DND-41 (cell line): ENCODE results near the gene KIF14.
A peak's percentile ranks its signal among the peaks of the same experiment; 100 is the strongest.
"Not testable (repeated sequence)": the region's sequence is repeated elsewhere in the genome, so short reads cannot be mapped to it uniquely, and the experiment has no call there.

ENCODE experiments used
- ATAC-seq: fragments of 200-7000 bp; cut with Tn5 transposase; 3 replicates; pipeline ENCODE4 v1.9.1; 2021; ENCODE audit warnings: low read depth; ENCODE audit not compliant: insufficient read depth
- DNase-seq: peaks from one replicate; pipeline ENCODE4 v3.0.0-alpha.2; 2020
- H2AFZ ChIP-seq: 2 replicates; pipeline ENCODE4 v1.6.0; 2012; ENCODE audit warnings: low read depth, low read length
- H3K27ac ChIP-seq: 2 replicates; pipeline ENCODE4 v1.5.1; 2012; ENCODE audit warnings: low read length, inconsistent platforms
- H3K27me3 ChIP-seq: fragments of 200-600 bp; sonication (generic); 2 replicates; pipeline ENCODE4 v1.6.0; 2012; ENCODE audit warnings: low read length, mild to moderate bottlenecking, inconsistent platforms; ENCODE audit not compliant: insufficient read depth, poor library complexity
- H3K36me3 ChIP-seq: 2 replicates; pipeline ENCODE4 v1.5.1; 2012; ENCODE audit warnings: low read length, inconsistent platforms; ENCODE audit not compliant: insufficient read depth
- H3K4me1 ChIP-seq: 2 replicates; pipeline ENCODE4 v1.5.1; 2012; ENCODE audit warnings: mild to moderate bottlenecking, low read length; ENCODE audit not compliant: insufficient read depth
- H3K4me2 ChIP-seq: 2 replicates; pipeline ENCODE4 v1.6.0; 2012; ENCODE audit warnings: mild to moderate bottlenecking, moderate library complexity, low read length, inconsistent platforms; ENCODE audit not compliant: insufficient read depth
- H3K4me3 ChIP-seq, 2 experiments: fragments of 200-600 bp in 1 of 2; shearing (Covaris generic) in 1 of 2; 2 replicates each; pipeline ENCODE4 v1.5.1; 2012 to 2016; ENCODE audit warnings: inconsistent platforms in 2 of 2, low read length in 2 of 2, mild to moderate bottlenecking in 2 of 2, low read depth in 1 of 2, moderate library complexity in 1 of 2
- H3K79me2 ChIP-seq: 2 replicates; pipeline ENCODE4 v1.6.0; 2012; ENCODE audit warnings: low read length, inconsistent platforms; ENCODE audit not compliant: insufficient read depth
- H3K9ac ChIP-seq: 2 replicates; pipeline ENCODE4 v1.6.0; 2012; ENCODE audit warnings: low read depth, mild to moderate bottlenecking, inconsistent platforms, low read length, moderate library complexity
- H3K9me3 ChIP-seq: 2 replicates; pipeline ENCODE4 v1.5.1; 2012; ENCODE audit warnings: low read length, moderate library complexity, mild to moderate bottlenecking, inconsistent platforms; ENCODE audit not compliant: insufficient read depth, severe bottlenecking
- H4K20me1 ChIP-seq: 2 replicates; pipeline ENCODE4 v1.6.0; 2012; ENCODE audit warnings: low read length; ENCODE audit not compliant: insufficient read depth
- EZH2 ChIP-seq: IDR thresholded peaks from 3 replicates; pipeline ENCODE4 v1.6.1; 2012; ENCODE audit warnings: borderline replicate concordance, low read depth, mild to moderate bottlenecking, moderate library complexity, low read length, inconsistent platforms; ENCODE audit not compliant: severe bottlenecking
- TF ChIP-seq, protein P1 (sequence below): IDR thresholded peaks from 2 replicates; pipeline ENCODE4 v1.5.1; 2012; ENCODE audit warnings: borderline replicate concordance, low read length, moderate library complexity, mild to moderate bottlenecking; ENCODE audit not compliant: poor library complexity, severe bottlenecking; ENCODE audit errors: extremely low read depth

Gene KIF14

DNA sequence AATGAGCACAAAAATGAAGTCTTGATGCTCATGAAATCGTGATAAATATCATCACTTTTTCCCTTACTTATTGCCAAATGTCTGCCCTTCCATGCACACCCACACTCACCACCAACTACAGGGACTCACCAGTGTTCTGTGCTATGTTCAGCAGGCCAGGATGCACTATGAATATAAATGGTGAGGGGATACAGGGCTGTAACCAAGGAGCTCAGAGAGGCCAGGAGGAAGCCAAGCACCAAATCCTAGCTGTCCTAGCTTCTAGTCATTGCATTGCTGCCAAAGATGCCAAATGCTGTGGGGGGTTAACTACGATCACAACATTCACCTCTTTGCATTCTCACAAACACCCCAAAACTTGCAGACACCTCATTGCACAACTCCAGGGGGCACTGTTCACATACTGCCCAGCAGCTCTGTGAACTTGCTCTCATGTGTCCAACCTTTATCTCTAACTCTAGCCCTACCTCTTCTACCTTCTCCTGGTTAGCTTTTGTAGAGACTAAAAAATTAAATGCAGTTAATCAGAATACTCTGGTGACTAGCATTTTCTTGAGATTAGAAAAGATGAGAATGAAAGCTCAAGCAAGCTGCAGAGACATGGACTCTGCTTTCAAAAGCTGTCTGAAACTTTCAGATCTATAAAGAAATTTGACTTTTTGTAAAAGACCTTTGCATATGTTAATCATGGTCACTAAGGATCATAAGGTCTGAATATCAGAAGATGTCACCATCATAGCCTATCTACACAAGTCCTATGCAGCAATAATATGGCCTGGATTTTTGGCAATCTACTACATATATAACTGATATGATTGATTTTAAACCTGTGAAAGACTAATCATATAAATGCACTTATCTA, 13.9 kb upstream of the KIF14 start:
- Histone ChIP-seq H3K9me3 (no peaks in the 10 kb centered on the region), H3K9ac (no peak overlapping the region), H3K79me2 (no peaks in the 10 kb centered on the region), H3K4me3 (no peak overlapping the region), H3K36me3 (no peaks in the 10 kb centered on the region), H4K20me1 (no peaks in the 10 kb centered on the region), H3K4me1 (no peaks in the 10 kb centered on the region), H3K4me2 (no peak overlapping the region), H3K27me3 (no peaks in the 10 kb centered on the region), H3K27ac (no peak overlapping the region), H2AFZ (no peak overlapping the region)
- no peak for DNase-seq
- no peak for TF ChIP-seq EZH2
- TF ChIP-seq, protein P1, sequence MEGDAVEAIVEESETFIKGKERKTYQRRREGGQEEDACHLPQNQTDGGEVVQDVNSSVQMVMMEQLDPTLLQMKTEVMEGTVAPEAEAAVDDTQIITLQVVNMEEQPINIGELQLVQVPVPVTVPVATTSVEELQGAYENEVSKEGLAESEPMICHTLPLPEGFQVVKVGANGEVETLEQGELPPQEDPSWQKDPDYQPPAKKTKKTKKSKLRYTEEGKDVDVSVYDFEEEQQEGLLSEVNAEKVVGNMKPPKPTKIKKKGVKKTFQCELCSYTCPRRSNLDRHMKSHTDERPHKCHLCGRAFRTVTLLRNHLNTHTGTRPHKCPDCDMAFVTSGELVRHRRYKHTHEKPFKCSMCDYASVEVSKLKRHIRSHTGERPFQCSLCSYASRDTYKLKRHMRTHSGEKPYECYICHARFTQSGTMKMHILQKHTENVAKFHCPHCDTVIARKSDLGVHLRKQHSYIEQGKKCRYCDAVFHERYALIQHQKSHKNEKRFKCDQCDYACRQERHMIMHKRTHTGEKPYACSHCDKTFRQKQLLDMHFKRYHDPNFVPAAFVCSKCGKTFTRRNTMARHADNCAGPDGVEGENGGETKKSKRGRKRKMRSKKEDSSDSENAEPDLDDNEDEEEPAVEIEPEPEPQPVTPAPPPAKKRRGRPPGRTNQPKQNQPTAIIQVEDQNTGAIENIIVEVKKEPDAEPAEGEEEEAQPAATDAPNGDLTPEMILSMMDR: peak; percentile 47
- no peak for ATAC-seq

DNA sequence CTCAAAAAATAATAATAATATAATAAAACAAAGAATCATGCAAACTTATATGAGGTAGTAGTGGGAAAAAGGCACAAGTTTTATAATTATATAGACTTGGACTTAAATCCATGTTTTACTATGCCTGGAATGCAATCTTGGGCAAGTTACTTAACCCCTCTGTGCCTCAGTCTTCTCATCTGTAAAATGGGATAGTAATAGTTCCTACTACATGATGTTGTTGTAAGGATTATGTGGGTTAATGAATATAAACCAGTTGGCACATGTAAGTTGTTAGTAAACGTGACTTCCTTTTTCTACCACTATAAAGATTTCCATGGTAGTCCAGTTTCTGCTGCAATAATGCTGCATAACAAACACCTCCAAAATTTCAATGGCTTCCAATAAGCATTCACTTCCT, 10.8 kb upstream of the KIF14 start:
- H3K9ac ChIP-seq: no peak overlapping the region
- no peaks in the 10 kb centered on the region for H4K20me1 ChIP-seq
- no peak overlapping the region for H3K4me3 ChIP-seq
- H3K4me2 ChIP-seq: no peak overlapping the region
- no peaks in the 10 kb centered on the region for H3K36me3 ChIP-seq
- no peak for DNase-seq
- no peaks in the 10 kb centered on the region for H3K79me2 ChIP-seq
- no peak for TF ChIP-seq EZH2
- TF ChIP-seq, protein P1: no peak
- H3K4me1 ChIP-seq: no peaks in the 10 kb centered on the region
- no peak overlapping the region for H3K27ac ChIP-seq
- H3K9me3 ChIP-seq: no peaks in the 10 kb centered on the region
- no peak for ATAC-seq
- no peaks in the 10 kb centered on the region for H3K27me3 ChIP-seq
- H2AFZ ChIP-seq: no peak overlapping the region

DNA sequence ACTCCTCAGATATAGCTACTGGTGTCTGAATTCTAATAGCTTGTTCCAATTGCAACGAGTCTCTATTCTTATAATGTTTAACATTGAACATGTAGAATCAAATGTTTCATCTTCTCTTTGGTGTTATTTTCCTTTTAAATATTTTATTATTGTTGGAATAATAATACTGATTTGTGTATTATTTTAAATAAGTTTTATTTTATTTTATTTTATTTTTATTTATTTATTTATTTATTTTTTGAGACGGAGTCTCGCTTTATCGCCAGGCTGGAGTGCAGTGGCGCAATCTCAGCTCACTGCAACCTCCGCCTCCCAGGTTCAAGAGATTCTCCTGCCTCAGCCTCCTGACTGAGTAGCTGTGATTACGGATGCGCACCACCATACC, 10.0 kb upstream of the KIF14 start:
- not testable (repeated sequence) for ATAC-seq, H3K36me3 ChIP-seq, H3K27ac ChIP-seq, H3K79me2 ChIP-seq, H3K9me3 ChIP-seq, H3K27me3 ChIP-seq, H3K4me3 ChIP-seq, H4K20me1 ChIP-seq, H2AFZ ChIP-seq, H3K9ac ChIP-seq, H3K4me2 ChIP-seq, H3K4me1 ChIP-seq, DNase-seq

DNA sequence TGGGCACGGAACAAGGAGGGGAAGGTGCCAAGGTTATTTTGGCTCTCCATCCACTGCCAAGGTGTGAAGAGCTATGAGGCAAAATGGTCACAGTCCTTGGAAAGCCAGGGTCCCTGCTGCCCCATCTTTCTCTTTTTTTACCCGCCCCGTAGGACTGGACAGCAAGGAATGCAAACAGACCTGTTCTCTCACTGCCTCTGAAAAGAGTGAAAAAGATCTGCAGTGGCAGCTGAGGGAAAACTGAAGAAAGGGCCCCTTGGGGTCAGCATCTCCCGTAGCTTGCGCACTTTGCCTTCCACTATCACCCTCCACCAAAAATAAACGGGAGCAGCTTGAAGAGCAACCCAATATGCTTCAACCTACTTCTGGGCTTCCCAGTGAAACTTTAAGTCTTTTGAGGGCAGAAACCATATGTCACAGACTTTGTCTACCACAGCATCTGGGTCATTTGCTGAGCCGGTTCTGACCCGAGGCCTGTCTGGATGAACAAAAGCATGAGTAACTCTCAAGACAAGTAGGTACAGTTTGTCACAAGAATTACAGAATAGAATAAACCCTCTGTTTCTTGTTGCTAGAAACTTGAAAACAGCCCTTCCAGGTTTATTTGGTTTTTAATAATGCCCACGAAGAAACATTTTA, 9.4 kb upstream of the KIF14 start:
- Histone ChIP-seq H3K27me3 (no peaks in the 10 kb centered on the region), H3K4me1 (peaks cover 8% of the 10 kb centered on the region), H2AFZ (no peak overlapping the region), H3K9ac (no peak overlapping the region), H3K36me3 (no peaks in the 10 kb centered on the region), H3K27ac (no peak overlapping the region), H3K4me2 (no peak overlapping the region), H3K79me2 (no peaks in the 10 kb centered on the region), H3K4me3 (no peak overlapping the region), H4K20me1 (no peaks in the 10 kb centered on the region), H3K9me3 (no peaks in the 10 kb centered on the region)
- TF ChIP-seq, protein P1: no peak
- no peak for TF ChIP-seq EZH2
- DNase-seq (no peak), ATAC-seq (no peak)
